Measurements from ENCODE around the gene CREB5.

The CREB5 gene

GRCh38 chr7:28408105-28408959 is 4.0 kb upstream of the CREB5 start:
- DNase-seq (ENCODE audit: low read depth): no peak

DNA sequence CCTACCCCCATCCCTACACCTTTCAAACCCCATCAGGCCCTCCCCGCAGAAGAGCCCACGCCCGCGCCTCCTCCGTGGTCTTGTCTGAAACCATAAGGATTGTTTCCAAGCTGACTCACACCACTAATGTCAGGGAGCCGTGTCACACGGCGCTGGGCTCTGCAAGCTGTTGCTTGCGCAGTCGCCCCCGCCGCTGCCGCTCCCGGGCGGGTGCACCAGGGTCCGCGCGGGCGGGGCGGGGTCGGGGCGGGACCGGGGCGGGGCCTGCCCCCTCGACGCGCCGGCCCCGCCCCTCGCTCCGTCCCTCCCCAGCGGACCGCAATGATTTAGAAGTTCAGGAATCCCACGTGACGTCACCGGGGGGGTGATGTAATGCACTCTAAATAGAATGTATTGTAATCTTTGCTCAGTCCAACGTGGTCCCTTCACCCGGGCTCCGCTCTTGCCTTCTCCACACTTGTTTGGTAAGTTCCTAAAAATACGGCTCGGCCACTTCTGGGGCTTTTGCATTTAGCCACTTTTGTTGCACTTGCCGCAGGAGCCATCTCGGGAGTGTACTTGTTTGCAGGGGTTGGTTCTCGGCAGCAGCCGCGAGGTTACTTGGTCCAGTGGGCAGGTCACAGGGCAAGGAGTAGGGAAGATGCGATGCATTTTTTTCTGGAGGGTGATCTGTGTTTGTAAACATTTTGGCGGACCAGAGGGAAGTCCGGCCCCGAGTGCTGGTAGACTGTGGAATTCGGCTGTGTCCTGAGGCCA is 3.2 kb upstream of the CREB5 start:
- DNase-seq (ENCODE audit: low read depth): peak; percentile 90

DNA sequence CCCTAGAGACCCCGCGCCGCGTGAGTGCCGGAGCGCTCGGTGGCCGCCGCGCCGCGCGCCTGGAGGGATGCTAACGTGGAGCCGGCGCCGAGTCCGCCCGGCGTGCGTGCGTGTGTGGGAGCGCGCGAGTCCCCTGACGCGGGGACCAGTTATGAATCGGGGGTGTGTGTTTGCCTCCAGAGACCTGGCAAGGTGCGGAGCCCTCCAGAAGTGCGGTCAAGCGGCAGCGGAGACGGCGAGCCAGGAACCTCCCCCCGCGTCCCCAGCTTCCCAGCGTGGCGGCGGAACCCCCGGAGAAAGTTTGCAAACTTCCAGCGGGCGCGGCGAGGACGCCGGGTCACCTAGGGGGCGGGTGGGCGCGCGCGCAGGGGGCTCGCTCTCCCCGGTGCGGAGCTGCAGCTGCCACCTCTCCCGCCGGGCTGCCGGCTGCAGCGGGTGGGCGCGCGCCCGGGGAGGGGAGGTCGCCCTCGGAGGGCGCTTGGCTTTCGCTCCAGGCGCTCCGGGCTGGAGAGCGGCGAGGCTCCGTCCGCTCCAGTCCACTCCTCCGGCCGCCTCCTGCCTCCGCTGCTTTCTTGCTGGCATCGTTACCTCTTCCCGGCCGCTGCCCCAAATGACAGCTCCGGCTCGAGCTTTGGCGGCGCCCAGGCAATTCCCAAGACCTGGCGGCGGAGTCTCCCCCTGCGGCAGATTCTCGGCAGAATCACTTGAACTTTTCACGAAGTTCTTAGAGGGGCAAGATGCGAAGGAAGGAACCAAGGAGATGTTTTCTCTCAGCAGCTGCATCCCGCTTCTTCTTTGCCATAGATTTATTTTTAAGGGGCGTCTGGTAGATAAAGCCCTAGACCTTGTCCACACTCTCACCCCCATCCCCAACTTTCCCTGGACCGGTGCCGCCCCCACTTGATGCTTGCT is 2.3 kb upstream of the CREB5 start:
- no peak for DNase-seq (ENCODE audit: low read depth)

DNA sequence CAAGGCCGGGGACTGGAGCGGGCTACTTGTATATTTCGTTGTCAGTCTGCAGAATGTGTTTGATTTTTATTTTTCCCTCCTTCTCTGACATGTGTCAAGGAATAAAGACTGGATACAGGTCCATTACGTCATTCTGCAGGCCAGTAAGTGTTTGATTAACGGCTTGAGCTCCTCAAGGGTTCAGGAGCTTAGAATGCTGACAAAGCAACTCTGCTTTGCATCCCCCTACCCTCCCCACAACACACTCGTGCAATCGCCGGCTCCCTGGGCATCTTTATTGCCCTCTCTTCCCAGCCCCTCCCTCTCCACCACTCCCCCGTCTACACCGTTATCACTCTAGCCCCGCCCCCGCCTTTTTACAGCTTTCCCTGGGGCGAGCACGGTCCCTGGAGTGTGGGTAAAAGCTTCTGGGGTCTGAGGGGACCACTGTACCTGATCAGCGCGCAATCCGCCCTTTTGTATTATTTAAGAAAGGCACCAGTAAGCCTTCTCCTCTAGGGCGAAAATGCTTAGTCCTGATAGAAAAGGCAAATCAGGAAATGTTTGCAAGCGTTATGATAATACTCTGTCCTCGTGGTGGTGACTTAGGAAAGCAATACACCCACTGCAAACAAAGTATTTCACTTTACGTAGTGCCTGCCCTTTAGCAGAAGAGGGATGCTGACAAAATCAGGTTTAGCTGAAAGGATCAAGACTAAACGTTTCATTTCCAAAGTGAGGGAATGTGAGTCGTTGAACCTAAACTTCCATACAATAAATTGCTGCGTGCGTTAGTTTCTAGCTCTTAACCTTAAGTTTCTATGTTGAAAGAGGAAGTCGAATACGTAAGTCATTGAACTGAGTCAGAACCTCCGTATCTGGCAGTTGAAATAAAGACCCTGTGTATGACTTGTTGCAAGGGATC is 1.4 kb upstream of the CREB5 start:
- DNase-seq (ENCODE audit: low read depth): no peak

GRCh38 chr7:28413011-28413410 is 693 bp downstream of the CREB5 start:
- DNase-seq (ENCODE audit: low read depth): no peak

- DNase-seq (ENCODE audit: low read depth): no peak
These were observed 2.1 kb downstream of the CREB5 start for GRCh38 chr7:28414453-28414852.

DNA sequence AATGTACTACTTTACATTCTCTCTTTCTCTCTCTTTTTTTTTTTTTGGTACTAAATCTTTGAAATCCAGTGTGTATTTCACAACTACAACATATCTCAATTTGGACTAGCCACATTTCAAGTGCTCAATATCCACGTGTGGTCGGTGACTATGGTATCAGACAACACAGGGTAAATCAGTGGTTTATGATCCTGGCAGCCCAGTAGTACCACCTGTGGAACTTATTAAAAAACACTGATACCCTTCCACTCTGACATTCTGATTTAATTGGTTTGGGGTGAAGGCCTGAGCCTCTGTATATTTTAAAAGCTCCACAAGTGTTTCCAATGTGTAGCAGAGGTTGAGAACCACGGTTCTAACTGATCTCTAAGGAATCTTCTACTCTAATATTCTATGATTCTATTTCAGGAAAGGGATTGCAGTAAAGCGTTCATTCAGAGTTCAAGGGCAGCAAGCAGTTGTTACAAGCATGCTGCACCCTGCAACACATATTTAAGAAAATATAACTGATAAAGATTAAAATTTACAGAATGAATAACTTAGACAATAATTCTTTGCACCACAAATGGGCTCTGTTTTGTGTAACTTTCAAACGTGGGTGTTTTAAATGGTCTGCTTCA is 5.1 kb downstream of the CREB5 start:
- DNase-seq (ENCODE audit: low read depth): no peak

DNA sequence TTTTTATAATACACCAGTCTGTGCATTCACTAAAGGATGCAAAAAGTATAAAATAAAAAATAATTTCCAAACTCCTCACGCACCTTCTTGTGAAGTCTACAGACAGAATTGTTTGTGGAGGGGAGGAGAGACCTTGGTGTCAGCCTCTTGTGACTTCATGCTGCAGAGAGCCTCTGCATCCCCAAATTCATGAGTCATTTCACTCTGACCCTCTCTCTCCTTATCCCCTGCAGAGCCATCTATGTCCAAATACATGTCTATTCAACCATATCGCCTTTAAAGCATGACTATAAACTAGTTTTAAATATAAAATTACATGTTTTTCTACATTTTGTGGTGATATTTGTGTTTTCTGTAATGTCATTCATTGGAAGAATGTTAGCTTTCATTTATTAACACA is 6.0 kb downstream of the CREB5 start:
- no peak for DNase-seq (ENCODE audit: low read depth)

- DNase-seq (ENCODE audit: low read depth): no peak
These were observed 6.6 kb downstream of the CREB5 start for GRCh38 chr7:28418966-28419365.

GRCh38 chr7:28419716-28420115 is 7.4 kb downstream of the CREB5 start:
- peak; percentile 88 for DNase-seq (ENCODE audit: low read depth)

DNA sequence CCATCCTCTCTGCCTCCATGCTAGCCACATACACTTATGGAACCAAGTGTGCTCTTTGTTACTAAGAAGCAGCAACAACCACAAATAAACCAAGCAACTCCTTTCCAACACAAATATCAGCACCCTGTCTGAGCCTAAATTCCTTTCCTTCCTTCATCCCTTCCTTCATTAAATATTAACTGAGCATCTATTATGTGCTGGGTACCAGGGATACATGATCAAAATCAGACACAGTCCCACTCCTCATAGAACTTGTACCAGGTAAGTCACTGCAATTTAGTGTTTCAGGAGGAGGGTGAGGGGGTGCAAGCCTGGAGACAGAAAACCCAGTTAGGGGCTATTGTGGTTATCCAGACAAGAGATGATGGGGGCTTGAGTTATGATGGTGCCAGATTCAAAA is 10.8 kb downstream of the CREB5 start:
- no peak for DNase-seq (ENCODE audit: low read depth)

- no peak for DNase-seq (ENCODE audit: low read depth)
These were observed 11.7 kb downstream of the CREB5 start for GRCh38 chr7:28423918-28424514.

- DNase-seq (ENCODE audit: low read depth): no peak
These were observed 13.2 kb downstream of the CREB5 start for GRCh38 chr7:28425496-28425895.

DNA sequence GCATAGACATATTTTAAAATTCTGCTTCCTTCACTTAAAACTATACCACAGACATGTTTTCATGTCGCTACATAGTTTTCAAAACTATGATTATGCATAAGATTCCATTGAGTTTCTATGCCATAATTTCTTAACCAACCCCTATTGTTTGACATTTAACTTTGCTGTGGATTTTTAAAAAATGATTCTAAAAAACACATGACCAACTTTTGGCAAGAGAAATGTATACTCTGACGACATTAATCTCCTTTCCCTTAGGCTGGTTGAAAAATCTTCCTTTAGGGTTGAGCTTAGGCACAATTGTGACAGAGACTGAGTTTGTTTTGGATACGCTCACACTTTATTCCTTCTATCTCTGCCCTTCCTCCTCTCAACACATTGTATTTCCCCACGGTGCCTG is 14.9 kb downstream of the CREB5 start:
- DNase-seq (ENCODE audit: low read depth): no peak

GRCh38 chr7:28430616-28431015 is 18.3 kb downstream of the CREB5 start:
- DNase-seq (ENCODE audit: low read depth): no peak

- peak; percentile 36 for DNase-seq (ENCODE audit: low read depth)
These were observed 19.8 kb downstream of the CREB5 start for GRCh38 chr7:28432105-28432504.

DNA sequence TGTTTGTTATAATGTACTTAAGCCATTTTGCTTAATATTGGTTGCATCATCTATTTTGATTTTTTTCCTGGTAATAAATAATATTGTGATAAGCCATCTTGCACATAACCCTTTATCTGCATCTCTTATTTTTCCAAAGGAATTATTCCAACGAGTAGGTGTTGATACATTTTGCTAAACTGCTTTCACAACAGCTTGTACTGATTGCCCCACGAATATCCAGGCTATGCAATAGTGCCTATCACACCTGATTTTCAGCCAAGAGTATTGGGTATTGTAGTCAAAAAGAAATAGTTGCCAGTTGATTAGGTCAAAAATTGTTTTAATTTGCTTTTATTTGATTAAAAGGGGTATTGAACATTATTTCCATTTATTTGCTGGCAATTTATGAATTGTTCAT is 20.7 kb downstream of the CREB5 start:
- DNase-seq (ENCODE audit: low read depth): no peak

GRCh38 chr7:28433699-28434219 is 21.4 kb downstream of the CREB5 start:
- no peak for DNase-seq (ENCODE audit: low read depth)

DNA sequence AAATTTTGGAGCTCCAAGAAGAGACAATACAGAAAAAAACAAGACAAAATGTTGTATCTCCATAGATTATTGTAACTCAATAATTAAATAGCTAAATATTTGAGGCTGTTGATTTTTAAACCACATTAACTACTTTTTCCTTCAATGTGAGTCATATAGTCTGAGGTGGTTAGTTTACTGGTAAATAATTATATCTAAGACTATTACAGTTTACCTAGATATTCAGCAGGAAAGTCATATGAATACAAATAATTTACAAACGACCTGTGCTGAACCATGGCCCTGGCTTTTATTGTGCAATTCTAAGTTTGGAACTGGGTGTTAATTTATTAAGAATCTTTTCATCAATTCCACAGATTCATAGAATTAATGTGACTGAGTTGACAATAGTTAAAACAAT is 22.2 kb downstream of the CREB5 start:
- no peak for DNase-seq (ENCODE audit: low read depth)

- DNase-seq (ENCODE audit: low read depth): no peak
These were observed 22.8 kb downstream of the CREB5 start for GRCh38 chr7:28435152-28435551.
